GM13976 (cell line): ENCODE measurements around the gene ANO2.

Experiments used
- DNase-seq: peaks from one replicate; pipeline ENCODE4 v3.0.0; 2012; ENCODE audit warnings: low spot score
- in situ Hi-C: fragments of 300-500 bp; cut with MboI; formaldehyde crosslinking; loops from one replicate; pipeline ENCODE4 v1.12.0; 2022; ENCODE audit warnings: low sequenced_read_pairs, mixed read lengths, inconsistent platforms; ENCODE audit not compliant: unreplicated experiment
- TF ChIP-seq, protein P1 (sequence below): IDR thresholded peaks from 2 replicates; pipeline ENCODE4 v1.5.1; 2012; ENCODE audit warnings: borderline replicate concordance, mild to moderate bottlenecking; ENCODE audit not compliant: insufficient read depth; ENCODE audit errors: extremely low read depth, missing control alignments, control extremely low read depth

Gene ANO2

DNA sequence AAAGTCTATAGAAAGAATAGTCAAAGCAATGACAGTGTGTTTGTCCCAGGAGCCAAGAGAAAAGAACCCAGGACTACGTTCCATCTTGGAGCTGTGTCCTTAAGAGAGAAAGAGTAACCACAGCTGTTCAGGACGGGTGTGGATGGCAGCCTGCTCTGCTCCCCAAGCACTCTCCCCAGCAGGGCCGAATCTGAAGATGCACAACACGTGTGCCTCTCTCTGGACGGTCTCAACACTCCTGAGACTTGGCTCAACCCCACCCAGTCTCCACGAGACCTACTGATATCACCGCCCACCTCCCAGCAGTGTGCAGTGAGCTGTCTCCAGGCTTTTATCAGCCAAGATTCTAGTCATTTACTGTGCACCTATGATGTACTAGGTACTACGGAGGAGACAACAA, 27.3 kb upstream of the ANO2 start:
- in situ Hi-C loops, result no loop called here
- TF ChIP-seq, protein P1, sequence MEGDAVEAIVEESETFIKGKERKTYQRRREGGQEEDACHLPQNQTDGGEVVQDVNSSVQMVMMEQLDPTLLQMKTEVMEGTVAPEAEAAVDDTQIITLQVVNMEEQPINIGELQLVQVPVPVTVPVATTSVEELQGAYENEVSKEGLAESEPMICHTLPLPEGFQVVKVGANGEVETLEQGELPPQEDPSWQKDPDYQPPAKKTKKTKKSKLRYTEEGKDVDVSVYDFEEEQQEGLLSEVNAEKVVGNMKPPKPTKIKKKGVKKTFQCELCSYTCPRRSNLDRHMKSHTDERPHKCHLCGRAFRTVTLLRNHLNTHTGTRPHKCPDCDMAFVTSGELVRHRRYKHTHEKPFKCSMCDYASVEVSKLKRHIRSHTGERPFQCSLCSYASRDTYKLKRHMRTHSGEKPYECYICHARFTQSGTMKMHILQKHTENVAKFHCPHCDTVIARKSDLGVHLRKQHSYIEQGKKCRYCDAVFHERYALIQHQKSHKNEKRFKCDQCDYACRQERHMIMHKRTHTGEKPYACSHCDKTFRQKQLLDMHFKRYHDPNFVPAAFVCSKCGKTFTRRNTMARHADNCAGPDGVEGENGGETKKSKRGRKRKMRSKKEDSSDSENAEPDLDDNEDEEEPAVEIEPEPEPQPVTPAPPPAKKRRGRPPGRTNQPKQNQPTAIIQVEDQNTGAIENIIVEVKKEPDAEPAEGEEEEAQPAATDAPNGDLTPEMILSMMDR, result no peak
- DNase-seq, result no peak

DNA sequence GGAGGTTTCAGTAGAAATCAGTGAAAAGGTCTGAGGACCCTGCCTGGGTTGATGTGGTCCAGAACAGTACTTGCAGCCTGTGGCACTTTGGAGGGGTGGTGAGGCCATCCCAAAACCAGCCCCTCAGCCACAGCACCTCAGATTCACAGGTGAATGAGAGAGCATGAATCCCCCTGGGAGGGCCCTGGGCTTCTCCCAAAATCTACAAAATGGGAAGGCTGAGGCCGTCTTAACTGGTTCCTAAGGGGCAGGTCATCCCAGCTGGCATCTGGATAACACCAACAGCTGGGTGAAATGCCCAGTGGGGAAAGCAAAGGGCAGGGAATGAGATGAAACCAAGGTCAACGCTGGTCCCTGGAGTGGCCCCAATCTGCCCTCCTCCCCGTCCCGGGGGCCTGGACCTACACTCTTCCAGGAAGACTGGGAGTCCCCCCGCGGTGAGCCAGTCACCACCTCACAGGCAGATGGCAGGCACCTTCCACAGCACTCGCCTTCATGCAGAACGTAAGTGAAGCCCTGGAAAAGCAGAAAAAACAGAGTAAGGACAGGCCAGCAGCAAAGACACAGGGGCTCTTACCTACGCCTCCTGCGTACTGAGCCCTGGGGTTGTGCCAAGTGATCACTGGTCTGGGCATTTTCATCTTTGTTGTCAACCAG, 26.3 kb upstream of the ANO2 start:
- TF ChIP-seq, protein P1, result no peak
- no peak for DNase-seq
- in situ Hi-C loops, result no loop called here

DNA sequence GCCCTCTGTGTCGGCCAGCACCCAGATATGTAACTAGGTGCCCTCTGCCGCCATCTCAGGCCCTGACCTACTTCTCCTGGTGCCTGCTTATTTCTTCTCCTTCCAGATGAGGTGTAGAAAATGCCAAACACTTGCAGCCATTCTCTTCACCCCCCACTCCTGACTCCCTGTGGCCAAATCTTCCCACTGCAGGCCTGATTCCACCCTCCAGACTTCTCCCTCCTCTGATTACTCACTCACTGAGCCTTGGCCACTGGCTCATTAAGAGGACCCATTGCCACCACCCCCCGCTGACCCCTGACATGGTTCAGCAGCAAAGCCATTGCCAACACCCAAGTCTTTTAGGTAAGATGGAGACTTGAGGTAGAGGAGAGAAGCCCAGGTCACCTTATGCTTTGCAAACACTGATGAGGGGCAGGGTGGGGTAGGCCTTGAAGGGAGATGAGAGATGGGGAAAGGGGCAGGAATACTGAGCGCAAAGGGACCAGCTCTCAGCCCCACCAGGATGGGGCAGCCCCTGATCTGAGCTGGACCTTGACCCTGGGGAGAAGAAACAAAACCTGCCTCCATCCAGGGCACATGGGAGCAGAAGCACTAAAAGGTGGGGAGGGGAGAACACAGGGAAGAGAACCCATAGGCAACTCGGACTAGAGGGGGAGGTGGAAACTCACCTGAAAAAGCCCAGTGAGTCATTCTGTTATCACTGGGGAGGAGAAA, 25.1 kb upstream of the ANO2 start:
- in situ Hi-C loops, result no loop called here
- TF ChIP-seq, protein P1, result no peak
- DNase-seq, result no peak

GRCh38 chr12:5969156-5969973, 24.3 kb upstream of the ANO2 start:
- TF ChIP-seq, protein P1, result no peak
- no peak for DNase-seq
- in situ Hi-C loops, result no loop called here

DNA sequence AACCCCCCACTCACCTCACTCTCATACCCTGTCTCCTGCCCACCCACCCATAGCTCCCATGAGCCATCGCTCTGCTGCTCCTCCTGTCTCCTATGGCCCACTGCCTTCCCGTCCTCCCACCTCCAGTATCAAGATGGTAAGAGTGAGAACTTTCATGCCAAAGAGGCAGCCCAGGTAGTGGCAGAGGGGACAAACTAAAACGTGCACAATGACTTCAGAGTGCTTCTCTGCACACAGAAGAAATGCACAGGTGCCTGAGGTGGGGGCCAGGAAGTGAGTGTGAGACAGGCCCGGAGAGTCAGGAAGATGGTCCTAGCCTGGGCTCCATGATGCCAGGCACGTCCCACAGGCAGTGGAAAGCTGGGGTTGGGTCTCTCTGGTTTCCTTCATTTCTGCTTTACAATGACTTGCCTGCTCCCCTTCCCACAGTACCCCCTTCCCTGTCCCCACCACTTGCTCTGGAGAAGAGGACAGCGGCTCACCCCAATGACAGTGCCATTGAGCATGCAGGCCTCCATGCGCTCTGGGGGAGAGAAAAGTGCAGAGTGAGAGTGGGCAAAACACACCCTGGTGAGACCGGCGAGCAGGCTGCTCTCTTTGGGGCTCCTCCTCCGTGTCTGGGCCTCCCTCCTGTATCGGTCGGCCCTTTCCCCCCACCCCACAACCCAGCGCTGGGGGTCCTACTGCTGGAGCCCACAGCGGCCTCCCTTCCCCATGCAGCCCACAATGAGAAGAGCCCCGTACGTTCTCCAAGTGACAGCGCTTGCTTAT, 22.8 kb upstream of the ANO2 start:
- in situ Hi-C loops, result no loop called here
- no peak for DNase-seq
- TF ChIP-seq, protein P1, result no peak
